Naive thymus-derived CD4-positive, alpha-beta T cell (primary cell): ENCODE data around the gene ANKRD39. TPM values are rescaled to one million over a fixed set of nuclear protein-coding genes. Genes with fewer than 3 reads are reported as not detected.

ENCODE experiments used
- ATAC-seq: fragments of 150-1000 bp; cut with Tn5 transposase; 2 replicates; pipeline ENCODE4 v1.10.0; 2021; ENCODE audit warnings: mild to moderate bottlenecking, moderate library complexity
- CTCF ChIA-PET: fragments of 350-600 bp; sonication (Branson Sonifier 250); formaldehyde crosslinking; loops from one replicate; lab custom pipeline; 2021; ENCODE audit warnings: antibody characterized with exemption; lab: Charles Lee
- POLR2A ChIA-PET: fragments of 350-600 bp; sonication (Branson Sonifier 250); formaldehyde crosslinking; loops from one replicate; lab custom pipeline; 2021; ENCODE audit warnings: antibody characterized with exemption, inconsistent platforms; lab: Charles Lee
- DNase-seq, 9 donors: peaks; one replicate each; pipeline versions ENCODE4 v3.0.0 to v3.0.0-alpha.2; 2020 to 2022; ENCODE audit warnings: mixed read lengths in 1 of 9
- H3K27ac ChIP-seq: one replicate; pipeline ENCODE4 v1.7.0; 2013; ENCODE audit warnings: mild to moderate bottlenecking, low read depth, low read length, moderate library complexity
- H3K27me3 ChIP-seq, 2 donors: one replicate each; pipeline ENCODE4 v1.7.0; 2013; ENCODE audit warnings: low read length in 2 of 2, mild to moderate bottlenecking in 2 of 2, moderate library complexity in 2 of 2; ENCODE audit not compliant: control insufficient read depth in 2 of 2, insufficient read depth in 2 of 2
- H3K36me3 ChIP-seq, 3 experiments: 1 replicate in 2 of 3; 2 replicates in 1 of 3; pipeline ENCODE4 v1.7.0; 2013; ENCODE audit warnings: low read length in 3 of 3, mild to moderate bottlenecking in 3 of 3, moderate library complexity in 1 of 3; ENCODE audit not compliant: insufficient read depth in 3 of 3, control insufficient read depth in 2 of 3
- H3K4me1 ChIP-seq, 2 donors: one replicate each; pipeline ENCODE4 v1.7.0; 2013; ENCODE audit warnings: low read length in 2 of 2, mild to moderate bottlenecking in 2 of 2, moderate library complexity in 1 of 2; ENCODE audit not compliant: control insufficient read depth in 2 of 2, insufficient read depth in 2 of 2
- H3K4me3 ChIP-seq: 2 replicates; pipeline ENCODE4 v1.7.0; 2013; ENCODE audit warnings: mild to moderate bottlenecking, low read length
- H3K9me3 ChIP-seq, 3 experiments: 1 replicate in 2 of 3; 2 replicates in 1 of 3; pipeline ENCODE4 v1.7.0; 2013; ENCODE audit warnings: low read length in 3 of 3; ENCODE audit not compliant: control insufficient read depth in 2 of 3
- H3K27ac Mint-ChIP-seq, 9 donors: one replicate each; pipeline ENCODE4 v1.8.0; 2020 to 2022; ENCODE audit warnings: mixed read lengths in 9 of 9, mild to moderate bottlenecking in 8 of 9, moderate library complexity in 5 of 9, inconsistent platforms in 2 of 9
- H3K27me3 Mint-ChIP-seq, 5 donors: one replicate each; pipeline ENCODE4 v1.8.0; 2021 to 2022; ENCODE audit warnings: mixed read lengths in 5 of 5, mild to moderate bottlenecking in 1 of 5
- H3K36me3 Mint-ChIP-seq, 5 donors: one replicate each; pipeline ENCODE4 v1.8.0; 2020 to 2022; ENCODE audit warnings: mixed read lengths in 5 of 5, mild to moderate bottlenecking in 3 of 5, inconsistent platforms in 1 of 5
- H3K4me1 Mint-ChIP-seq, 7 donors: one replicate each; pipeline ENCODE4 v1.8.0; 2020 to 2022; ENCODE audit warnings: mixed read lengths in 7 of 7, mild to moderate bottlenecking in 3 of 7, inconsistent platforms in 1 of 7
- H3K4me3 Mint-ChIP-seq, 10 donors: one replicate each; pipeline ENCODE4 v1.8.0; 2020 to 2022; ENCODE audit warnings: mild to moderate bottlenecking in 10 of 10, mixed read lengths in 10 of 10, moderate library complexity in 6 of 10, inconsistent platforms in 2 of 10
- H3K9me3 Mint-ChIP-seq, 11 donors: one replicate each; pipeline ENCODE4 v1.8.0; 2020 to 2022; ENCODE audit warnings: mixed read lengths in 11 of 11, mild to moderate bottlenecking in 4 of 11, inconsistent platforms in 1 of 11, moderate library complexity in 1 of 11
- intact Hi-C, 2 donors: fragments of 100-400 bp; cut with micrococcal nuclease; formaldehyde crosslinking; loops; one replicate each; pipeline ENCODE4 v1.15.1; 2023
- polyA plus RNA-seq, 2 donors: library from polyadenylated mRNA; unstranded; fragments of 300-500 nt; fragmentation: Illumina TruSeq; gene quantifications; one replicate each; pipeline ENCODE4 v1.2.3, GENCODE V29; 2021
- total RNA-seq, 6 experiments: library from RNA in 5 of 6; stranded (reverse) in 5 of 6; gene quantifications; 1 replicate in 5 of 6; 2 replicates in 1 of 6; pipeline ENCODE4 v1.2.3 and lab custom pipeline; 2021 to 2026

ANKRD39 gene
- total and polyA plus RNA-seq, 7 experiments from 2014 or later, result 12.0 to 38.4 (median 16.4) TPM

GRCh38 chr2:96878796-96879544 is 21.2 kb upstream of the ANKRD39 start:
- DNase-seq (no peak), ATAC-seq (no peak)
- peaks cover 0 to 2% (median 0%) of the 10 kb centered on the region in 11 donors for H3K9me3 Mint-ChIP-seq
- H3K36me3 Mint-ChIP-seq, result no peaks in the 10 kb centered on the region
- H3K4me1 Mint-ChIP-seq, result peaks cover 9 to 24% (median 13%) of the 10 kb centered on the region in 7 donors
- H3K27me3 ChIP-seq, result no peaks in the 10 kb centered on the region
- no peak overlapping the region for H3K27ac Mint-ChIP-seq
- ChIA-PET POLR2A (interaction anchor here (0.6 to 1.3 kb wide), 4 partner anchors 10 to 34 kb away, joined by 3 read pairs; no protein-coding TSS in a partner anchor), CTCF (no interaction called here)
- H3K9me3 ChIP-seq, result no peaks in the 10 kb centered on the region
- no peak overlapping the region for H3K4me3 ChIP-seq
- H3K27me3 Mint-ChIP-seq, result peaks cover 0 to 4% (median 0%) of the 10 kb centered on the region in 5 donors
- peaks cover 0 to 4% of the 10 kb centered on the region in 2 donors for H3K4me1 ChIP-seq
- H3K27ac ChIP-seq, result no peak overlapping the region
- H3K36me3 ChIP-seq, result no peaks in the 10 kb centered on the region
- intact Hi-C loops, result no loop called here
- H3K4me3 Mint-ChIP-seq, result no peak overlapping the region

- no peaks in the 10 kb centered on the region for H3K9me3 ChIP-seq
- H3K4me1 Mint-ChIP-seq, result peaks cover 10 to 30% (median 15%) of the 10 kb centered on the region in 7 donors
- no peaks in the 10 kb centered on the region for H3K27me3 ChIP-seq
- peaks cover 0 to 10% of the 10 kb centered on the region in 2 donors for H3K4me1 ChIP-seq
- no peak overlapping the region for H3K4me3 ChIP-seq
- no peaks in the 10 kb centered on the region for H3K36me3 ChIP-seq
- H3K27me3 Mint-ChIP-seq, result peaks cover 0 to 4% (median 0%) of the 10 kb centered on the region in 5 donors
- no peak for ATAC-seq
- H3K9me3 Mint-ChIP-seq, result peaks cover 0 to 2% (median 0%) of the 10 kb centered on the region in 11 donors
- intact Hi-C loops, result no loop called here
- no peak overlapping the region for H3K4me3 Mint-ChIP-seq
- no peak overlapping the region for H3K27ac Mint-ChIP-seq
- POLR2A ChIA-PET, result interaction anchor here (0.9 to 2.0 kb wide), 4 partner anchors 10 to 18 kb away, joined by 3 to 7 read pairs (median 4); no protein-coding TSS in a partner anchor
- no peak for DNase-seq
- no peak overlapping the region for H3K27ac ChIP-seq
- no peaks in the 10 kb centered on the region for H3K36me3 Mint-ChIP-seq
- CTCF ChIA-PET, result no interaction called here
Observed at GRCh38 chr2:96878171-96878570, 20.4 kb upstream of the ANKRD39 start.

DNA sequence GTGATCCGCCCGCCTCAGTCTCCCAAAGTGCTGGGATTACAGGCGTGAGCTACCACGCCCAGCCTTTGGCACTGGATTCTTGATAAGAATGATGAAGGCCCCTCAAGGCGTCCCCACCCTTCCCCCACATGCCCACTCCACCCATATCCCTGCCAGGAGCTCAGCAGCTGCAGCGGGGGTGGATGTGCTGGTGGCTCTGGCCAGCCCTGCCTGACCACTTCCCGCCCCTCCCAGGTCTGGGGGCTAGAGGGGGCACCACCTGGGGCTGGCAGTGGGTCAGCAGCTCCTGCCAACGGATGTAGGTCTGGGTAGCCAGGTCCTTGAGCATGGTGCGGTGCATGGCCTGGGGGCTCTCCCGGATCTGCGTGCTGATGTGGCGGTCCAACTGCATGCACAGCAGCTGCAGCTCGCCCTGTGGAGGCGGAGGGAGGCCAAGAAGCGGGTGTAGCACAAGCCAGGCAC is 19.8 kb upstream of the ANKRD39 start:
- H3K27ac Mint-ChIP-seq, result no peak overlapping the region
- no peaks in the 10 kb centered on the region for H3K27me3 ChIP-seq
- no peaks in the 10 kb centered on the region for H3K9me3 ChIP-seq
- ChIA-PET POLR2A (interaction anchor here (0.9 to 2.0 kb wide), 3 partner anchors 9 to 16 kb away, joined by 3 to 7 read pairs (median 4); no protein-coding TSS in a partner anchor), CTCF (no interaction called here)
- peaks cover 0 to 2% (median 0%) of the 10 kb centered on the region in 11 donors for H3K9me3 Mint-ChIP-seq
- no peaks in the 10 kb centered on the region for H3K36me3 ChIP-seq
- ATAC-seq (no peak), DNase-seq (no peak)
- no peak overlapping the region for H3K27ac ChIP-seq
- H3K36me3 Mint-ChIP-seq, result no peaks in the 10 kb centered on the region
- H3K27me3 Mint-ChIP-seq, result peaks cover 0 to 4% (median 0%) of the 10 kb centered on the region in 5 donors
- H3K4me3 Mint-ChIP-seq, result no peak overlapping the region
- H3K4me3 ChIP-seq, result no peak overlapping the region
- H3K4me1 Mint-ChIP-seq, result peaks cover 10 to 35% (median 21%) of the 10 kb centered on the region in 7 donors
- H3K4me1 ChIP-seq, result peaks cover 0 to 10% of the 10 kb centered on the region in 2 donors
- intact Hi-C loops, result no loop called here

DNA sequence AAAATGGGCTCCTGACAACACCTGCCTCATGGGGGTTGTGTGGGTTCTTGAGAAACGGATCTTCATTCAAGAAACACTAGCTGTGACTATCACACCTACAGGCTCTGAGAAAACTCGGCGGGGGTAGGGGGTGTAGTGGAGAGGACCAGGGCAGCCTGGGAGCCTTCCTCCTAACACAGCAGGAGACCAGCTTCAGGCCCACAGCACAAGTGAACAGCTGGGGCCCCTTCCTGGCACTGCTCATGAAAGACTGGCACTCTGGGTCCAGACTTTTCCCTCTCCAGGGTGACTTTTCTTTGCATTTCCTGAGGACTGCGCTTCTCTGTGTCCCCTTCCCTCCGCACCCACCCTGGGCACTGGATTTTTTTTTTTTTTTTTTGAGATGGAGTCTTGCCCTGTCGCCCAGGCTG is 19.2 kb upstream of the ANKRD39 start:
- intact Hi-C loops, result no loop called here
- H3K4me3 Mint-ChIP-seq, result no peak overlapping the region
- no peaks in the 10 kb centered on the region for H3K9me3 ChIP-seq
- H3K4me1 ChIP-seq, result peaks cover 0 to 10% of the 10 kb centered on the region in 2 donors
- ChIA-PET CTCF (no interaction called here), POLR2A (interaction anchor here (1.9 to 2.0 kb wide), 2 partner anchors 8 to 12 kb away, joined by 4 to 7 read pairs; no protein-coding TSS in a partner anchor)
- ATAC-seq (no peak), DNase-seq (no peak)
- H3K27me3 Mint-ChIP-seq, result peaks cover 0 to 9% (median 0%) of the 10 kb centered on the region in 5 donors
- H3K27ac ChIP-seq, result no peak overlapping the region
- H3K9me3 Mint-ChIP-seq, result peaks cover 0 to 2% (median 0%) of the 10 kb centered on the region in 11 donors
- peaks cover 10 to 41% (median 27%) of the 10 kb centered on the region in 7 donors for H3K4me1 Mint-ChIP-seq
- no peaks in the 10 kb centered on the region for H3K27me3 ChIP-seq
- H3K36me3 ChIP-seq, result no peaks in the 10 kb centered on the region
- no peak overlapping the region for H3K4me3 ChIP-seq
- H3K36me3 Mint-ChIP-seq, result no peaks in the 10 kb centered on the region
- H3K27ac Mint-ChIP-seq, result peak overlapping the region in 2 of 9 donors; percentile 13 to 28

DNA sequence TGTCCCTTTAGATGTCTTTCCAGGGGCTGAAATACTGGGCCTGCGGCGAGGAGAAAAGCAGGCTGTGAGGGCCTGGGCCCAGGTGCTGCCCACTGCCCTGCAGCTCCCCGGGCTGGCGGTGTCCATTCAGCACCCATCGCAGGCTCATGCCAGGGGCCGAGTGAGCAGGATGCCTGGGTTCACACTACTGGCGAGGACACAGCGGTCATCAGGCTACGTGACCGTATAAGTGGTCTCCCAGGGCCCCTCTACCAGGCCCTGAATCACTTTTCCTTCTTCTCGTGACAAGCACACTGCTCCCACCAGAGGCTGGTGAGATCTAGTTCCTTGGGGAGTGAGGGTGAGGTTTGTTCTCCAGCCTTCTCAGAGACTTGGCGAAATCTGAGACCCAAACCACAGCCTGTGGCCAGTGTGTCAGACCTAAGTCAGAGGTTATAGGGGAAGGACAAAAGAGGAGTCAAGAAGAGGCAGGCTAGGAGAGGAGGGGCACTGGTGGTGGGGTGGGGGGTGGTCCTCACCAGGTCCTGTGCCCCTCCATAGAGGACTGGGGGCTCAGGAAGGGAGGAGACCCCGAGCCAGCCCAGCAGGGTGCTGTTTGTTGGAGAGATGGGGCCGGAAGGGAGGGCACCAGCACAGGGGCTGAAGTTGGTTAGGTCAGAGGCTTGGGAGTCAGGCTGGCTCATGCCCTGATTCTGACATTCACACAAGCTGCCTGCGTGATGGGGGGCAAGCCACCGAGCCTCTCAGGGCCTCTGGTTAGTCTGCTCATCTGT is 18.6 kb upstream of the ANKRD39 start:
- Mint-ChIP-seq H3K4me3 (no peak overlapping the region), H3K36me3 (no peaks in the 10 kb centered on the region), H3K27ac (peak overlapping the region in 4 of 9 donors; percentile 13 to 67 (median 24)), H3K9me3 (peaks cover 0 to 2% (median 0%) of the 10 kb centered on the region in 11 donors), H3K4me1 (peaks cover 10 to 43% (median 28%) of the 10 kb centered on the region in 7 donors), H3K27me3 (peaks cover 0 to 9% (median 0%) of the 10 kb centered on the region in 5 donors)
- ChIA-PET CTCF (no interaction called here), POLR2A (interaction anchor here (1.0 to 4.0 kb wide), 5 partner anchors 8 to 18 kb away, joined by 3 to 17 read pairs (median 5); partner anchors contain the start of gene ANKRD39)
- intact Hi-C loops, result no loop called here
- Histone ChIP-seq H3K4me1 (peaks cover 0 to 10% of the 10 kb centered on the region in 2 donors), H3K27ac (no peak overlapping the region), H3K9me3 (no peaks in the 10 kb centered on the region), H3K36me3 (no peaks in the 10 kb centered on the region), H3K27me3 (no peaks in the 10 kb centered on the region), H3K4me3 (no peak overlapping the region)
- no peak for DNase-seq
- no peak for ATAC-seq
